Measurements from ENCODE around the gene SAMD8.

SAMD8 gene

DNA sequence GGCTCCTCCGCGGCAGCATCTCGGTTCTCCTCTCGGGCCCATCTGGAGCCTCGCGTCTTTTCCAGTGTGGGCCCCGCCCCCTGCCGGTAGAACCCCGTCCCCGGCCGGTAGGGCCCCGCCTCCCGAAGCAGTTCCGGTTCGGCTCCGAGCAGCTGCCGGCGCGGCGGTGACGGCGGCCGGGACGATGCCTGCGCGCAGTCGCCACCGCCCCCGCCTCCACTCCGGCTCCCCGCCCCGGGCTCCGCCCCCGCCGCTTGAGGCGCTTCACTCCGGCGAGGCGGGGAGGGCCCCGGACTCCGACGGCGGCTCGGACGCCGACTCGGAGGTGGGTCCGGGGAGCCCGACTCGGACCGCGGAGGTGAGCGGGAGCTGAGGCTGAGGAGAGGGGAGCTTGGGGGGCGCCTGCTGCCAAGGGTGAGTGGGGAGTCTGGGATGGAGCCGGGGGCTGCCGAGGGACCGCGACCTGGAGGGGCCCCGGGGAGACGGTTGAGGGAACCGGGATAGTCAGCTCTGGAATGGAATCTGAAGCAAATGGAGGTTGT, at the start of gene SAMD8:
Gene SAMD8, plus strand, starts transcription at position 292 of the 542 bp plus-strand sequence. CDS start 38,873 bp downstream, outside the sequence.
- DNase-seq, result peak; percentile 89 to 96 (median 92)

DNA sequence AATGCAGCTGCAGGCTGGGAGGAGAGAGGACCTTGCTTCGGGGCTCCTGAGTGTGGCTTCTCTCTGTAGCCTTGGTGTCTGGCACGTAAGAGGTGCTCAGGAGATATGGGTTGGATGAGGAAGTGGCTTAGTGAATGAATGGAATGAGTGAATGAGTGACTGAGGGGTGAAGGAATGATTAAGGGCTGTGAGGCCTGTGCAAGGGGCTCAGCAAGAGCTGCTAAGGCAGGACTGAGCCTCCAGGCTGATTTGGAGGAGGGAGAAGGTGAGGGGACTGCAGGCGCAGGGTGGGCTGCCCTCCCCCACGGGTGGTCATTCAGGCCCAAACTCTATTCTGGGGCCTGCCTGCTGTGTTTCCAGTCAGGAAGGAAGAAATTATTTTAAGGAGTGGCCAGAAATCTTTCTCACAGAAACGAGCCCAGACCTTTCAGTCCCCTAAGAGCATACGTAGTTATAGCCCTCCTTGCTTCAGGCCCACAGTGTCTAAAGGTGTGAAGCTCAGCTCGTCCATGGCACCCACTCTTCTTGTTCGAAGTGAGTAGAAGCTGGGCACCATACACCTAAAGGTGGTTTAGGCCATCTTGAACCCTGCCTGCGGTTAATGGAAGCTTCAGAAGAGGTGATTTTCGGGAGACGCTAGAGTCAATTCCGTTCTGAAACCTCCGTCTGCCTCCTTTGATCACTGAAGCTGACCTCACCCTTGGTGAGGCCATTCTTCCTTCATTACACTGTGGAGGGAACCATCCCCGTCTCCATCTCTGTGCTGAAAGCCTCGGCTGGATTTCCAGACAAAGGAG, 49.5 kb upstream of the SAMD8 start:
- DNase-seq, result no peak

DNA sequence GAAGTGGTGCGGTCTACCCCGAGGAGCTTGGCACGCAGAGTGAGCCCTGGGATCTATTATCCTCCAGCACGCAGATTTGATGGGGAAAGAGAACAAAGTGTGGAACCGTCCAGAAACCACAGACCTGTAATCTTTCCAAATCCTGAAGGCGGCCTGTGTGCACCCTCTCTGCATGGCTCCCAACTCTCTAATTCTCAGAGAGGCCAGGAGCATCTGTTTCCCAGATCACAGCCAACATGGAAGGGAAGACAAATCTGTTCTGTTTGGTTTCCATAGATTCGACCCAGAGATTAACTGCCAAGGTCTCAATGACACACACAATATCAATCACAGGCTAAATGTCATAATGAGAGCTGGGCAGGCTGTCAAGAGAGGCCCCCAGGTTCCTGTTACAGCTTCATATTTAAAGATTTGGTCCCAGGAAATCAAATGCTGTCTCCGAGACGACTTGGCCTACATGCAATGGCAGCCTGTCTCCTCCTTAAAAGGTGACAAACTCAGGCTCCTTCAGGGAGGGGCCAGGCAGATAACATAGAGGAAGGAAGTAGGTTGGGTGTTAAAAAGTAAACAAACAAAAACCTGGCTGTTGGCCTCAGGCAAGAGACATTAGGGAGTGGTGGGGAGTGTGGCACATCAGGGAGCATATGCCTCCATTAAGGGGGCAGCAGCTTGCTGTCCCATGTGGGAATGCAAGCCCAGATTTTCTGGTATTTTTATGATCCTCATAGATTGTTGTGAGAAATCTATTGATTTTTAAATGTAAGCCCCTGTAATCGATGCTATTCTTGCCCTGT, 48.8 kb upstream of the SAMD8 start:
- DNase-seq, result no peak

DNA sequence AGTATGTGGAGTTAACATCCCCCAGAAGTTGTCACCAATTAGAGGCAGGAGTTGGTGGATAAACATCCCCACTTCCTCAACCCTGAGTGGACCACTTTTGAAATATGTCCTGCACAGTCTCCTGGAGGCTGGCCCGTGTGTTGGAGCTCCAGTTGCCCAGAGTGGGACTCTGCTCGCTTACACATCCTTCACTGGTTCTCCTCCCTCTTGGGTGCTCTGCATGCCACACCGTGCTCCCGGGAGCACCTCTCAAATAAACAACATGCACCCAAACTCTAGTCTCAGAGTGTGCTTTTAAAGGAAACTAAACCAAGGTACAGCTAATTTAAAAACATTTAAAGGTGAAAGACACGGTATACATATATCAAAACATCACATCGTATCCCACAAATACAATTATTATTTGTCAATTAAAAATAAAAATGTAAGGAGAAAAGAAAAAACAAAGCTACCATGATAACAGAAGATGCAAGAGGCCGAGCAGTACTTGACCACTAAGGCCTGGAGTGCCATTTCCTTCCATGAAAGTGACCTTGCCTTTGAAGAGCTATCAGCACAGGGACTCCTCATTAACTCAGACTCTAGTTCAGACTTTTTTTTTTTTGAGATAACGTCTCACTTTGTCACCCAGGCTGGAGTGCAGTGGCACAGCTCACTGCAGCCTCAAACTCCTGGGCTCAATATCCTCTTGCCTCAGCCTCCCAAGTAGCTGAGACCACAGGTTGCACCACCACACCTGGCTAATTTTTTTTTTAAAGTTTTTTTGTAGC, 47.8 kb upstream of the SAMD8 start:
- DNase-seq, result no peak

DNA sequence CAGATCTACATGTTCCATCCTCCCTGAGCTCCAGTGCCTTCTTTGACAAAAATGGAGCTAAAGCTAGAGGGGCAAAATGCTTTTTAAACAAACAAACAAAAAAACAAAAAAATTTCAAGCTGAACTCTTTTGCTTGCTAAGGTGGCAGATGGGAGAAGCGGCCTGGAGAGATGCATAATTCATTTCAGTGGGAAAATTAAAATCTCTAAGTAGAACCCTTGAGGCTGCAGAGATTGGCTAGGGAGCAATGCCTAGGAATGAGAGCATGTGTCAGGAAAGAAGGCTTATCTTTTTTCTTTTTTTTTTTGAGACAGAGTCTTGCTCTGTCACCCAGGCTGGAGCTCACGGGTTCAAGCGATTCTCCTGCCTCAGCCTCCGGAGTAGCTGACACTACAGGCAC, 46.4 kb upstream of the SAMD8 start:
- no peak for DNase-seq

DNA sequence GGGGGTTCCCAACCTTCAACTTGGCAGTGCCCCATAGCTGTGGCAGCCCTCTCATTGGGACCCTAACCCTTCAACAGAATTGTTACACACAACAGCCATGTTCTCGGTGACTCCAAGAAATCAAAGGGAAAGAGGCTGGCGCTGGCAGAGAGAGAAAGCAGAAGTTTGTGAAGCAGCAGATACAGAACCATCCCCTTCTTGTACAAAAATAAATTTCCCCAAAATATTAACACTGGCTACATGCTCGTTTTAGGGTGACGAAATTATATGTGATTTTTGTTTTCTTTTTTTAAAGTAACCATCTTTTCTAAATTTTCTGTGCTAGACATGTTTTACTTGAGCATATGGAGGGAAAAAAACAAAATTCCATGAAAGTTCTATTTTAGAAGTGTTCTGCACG, 45.2 kb upstream of the SAMD8 start:
- no peak for DNase-seq

DNA sequence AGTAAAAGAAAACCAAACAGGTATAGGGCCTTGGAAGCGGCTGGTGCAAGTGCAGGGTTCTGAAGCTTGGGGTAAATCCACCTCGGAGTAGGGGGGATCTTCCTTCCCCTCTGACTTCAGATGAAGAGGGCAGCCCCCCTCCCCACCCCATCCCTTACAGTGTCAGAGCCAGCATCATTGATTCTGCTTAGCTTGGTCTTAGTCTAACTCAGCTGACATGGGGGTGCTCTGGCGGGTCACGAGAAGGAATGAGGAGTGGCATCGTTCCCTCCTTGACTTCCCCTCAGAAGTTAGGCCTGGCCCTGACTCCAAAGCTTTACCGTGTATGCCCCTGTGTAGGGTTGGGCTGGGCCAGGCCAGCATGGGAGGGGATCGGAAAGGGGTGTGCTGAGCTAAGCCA, 44.2 kb upstream of the SAMD8 start:
- no peak for DNase-seq

DNA sequence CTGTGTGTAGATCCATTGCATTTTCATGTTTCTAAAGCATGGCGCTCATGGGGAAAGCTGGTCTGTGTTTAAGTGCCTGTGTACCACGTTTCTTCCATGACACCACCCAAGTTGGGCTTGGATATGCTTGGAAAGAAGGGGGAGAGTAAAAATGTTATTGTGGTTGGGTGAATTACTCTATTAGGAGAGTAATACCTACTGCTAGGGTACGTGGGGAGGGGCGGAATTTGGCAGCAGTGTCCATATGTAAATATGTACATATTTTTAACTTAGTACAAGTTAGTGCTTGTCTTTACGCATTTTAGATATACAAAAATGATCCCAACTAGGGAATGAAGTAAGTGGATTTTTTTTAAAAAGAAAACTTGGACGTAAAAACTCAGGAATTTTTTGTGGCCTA, 42.9 kb upstream of the SAMD8 start:
- DNase-seq, result no peak

DNA sequence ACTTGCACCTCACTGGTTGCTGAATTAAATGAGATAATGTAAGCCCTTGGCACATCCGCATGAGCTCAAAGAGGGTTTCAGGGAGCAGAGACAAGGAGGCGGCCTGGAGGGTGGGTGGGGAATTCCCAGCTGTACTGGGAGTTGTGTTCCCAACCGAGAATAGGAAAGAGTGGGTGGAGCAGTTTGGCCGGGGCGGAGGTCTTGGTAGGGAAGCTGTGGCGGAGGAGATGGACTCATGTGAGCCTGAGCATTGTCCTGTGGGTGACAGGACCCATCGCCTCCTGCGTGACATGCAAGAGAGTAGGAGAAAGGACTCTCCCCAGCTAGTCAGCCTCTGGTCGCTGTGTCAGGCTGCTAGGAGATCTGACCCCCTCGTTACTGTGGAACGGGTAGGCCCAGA, 41.0 kb upstream of the SAMD8 start:
- DNase-seq, result no peak

DNA sequence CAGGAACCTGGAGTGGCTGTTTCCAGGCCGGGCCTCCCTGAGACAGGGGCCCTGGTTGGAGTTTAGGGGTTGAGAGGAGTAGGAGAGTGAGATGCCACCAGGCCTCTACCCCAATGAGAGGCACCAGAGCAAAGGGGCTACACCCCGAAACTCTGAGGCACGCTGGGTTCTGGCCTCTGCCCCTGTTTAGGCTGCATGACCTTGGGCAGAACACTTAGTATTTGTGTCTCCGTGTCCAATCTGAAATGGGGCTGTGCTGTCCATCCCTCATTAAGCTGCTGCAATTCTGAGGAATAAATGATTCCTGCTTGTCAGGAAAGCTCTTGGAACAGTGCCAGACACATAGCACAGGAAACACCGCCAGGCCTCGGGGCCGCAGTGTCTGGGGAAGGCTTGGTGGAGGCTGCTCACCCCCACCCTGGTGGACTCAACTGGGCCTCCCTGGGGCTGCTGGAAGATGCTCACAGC, 40.5 kb upstream of the SAMD8 start:
- DNase-seq, result no peak

DNA sequence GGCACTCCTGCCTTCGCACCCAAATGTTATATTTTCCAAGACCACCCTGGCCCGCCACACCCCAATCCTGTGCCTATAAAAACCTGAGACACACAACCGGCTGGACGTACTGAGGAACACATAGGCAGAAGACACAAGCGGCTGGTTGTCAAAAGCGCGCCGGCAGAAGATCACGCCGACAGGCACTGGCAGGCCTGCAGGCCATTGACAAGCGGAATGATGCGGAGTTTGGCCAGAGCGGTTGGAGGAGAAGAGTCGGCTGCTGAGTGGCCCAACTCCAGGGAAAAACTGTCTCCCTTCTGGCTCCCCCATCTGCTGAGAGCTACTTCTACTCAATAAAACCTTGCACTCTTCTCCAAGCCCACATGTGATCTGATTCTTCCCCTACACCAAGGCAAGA, 39.7 kb upstream of the SAMD8 start:
- DNase-seq, result no peak

DNA sequence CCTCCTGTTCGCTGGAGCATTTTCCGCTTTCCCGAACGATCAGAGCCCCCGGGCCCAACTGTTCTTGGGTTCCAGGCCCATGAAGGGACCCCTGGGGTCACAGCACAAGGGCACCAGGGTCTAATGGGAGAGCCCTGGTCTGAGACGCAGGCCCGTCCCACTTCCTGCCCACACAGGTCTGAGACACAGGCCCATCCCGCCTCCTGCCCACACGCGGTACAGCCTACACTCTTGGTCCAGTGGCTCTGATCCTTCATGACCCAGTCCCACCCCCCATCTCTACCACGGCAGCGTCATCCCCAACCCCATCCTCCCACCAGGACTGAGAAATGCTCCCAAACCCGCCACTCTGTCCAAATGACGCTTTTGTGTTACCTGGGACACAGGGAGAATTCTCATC, 38.7 kb upstream of the SAMD8 start:
- no peak for DNase-seq

DNA sequence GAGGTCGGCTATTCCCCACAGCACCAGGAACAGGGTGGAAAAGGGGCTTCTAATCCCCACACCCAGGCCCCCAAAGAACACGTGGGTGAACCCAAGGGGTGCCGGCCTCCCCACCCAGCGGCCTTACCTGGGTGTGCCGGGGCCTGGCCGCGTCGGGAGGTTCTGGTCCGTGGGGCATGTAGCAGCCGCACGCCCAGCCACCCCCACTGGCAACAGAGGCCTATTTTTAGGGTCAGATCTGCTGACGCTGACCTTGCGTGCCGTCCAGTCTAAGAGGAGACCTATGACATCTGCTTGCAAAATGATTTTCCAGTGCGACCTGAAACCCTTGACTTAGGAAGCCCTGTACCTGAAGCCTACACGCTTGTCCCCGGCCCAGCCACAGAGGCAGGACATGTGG, 38.0 kb upstream of the SAMD8 start:
- DNase-seq, result no peak

DNA sequence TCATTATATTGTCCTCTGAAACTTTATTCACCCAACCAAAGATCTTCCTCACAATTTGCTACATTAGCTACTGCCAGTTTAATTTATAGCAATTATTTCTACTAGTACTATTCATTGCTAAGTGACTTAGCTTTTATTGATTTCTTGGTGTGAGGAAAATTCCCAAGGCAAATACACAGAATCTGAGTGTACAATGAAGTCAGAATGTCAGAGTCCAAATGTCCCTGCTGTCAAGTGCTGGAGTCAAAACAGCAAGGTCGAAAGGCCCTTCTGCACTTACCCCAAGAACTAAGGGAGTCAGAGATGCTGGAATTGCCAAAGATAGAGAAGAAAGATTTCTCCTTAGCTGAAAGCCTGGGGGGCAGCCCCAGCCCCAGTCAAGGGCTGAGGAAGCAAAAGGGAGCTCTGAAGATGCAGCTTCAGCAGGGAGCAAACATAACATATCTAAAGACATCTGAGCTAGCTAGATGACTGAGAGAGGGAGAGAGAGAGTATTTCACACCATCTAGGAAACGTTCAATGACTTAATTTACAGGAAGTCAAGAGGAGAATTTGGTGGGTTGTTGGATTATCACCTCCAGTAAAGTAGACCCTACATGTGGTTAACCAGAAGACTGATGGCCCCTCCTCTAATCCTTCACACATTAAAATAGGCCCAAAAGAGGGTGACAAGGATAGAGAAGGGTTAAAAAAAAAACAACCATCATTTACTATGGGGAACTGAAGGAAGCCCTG, 36.6 kb upstream of the SAMD8 start:
- DNase-seq, result no peak

DNA sequence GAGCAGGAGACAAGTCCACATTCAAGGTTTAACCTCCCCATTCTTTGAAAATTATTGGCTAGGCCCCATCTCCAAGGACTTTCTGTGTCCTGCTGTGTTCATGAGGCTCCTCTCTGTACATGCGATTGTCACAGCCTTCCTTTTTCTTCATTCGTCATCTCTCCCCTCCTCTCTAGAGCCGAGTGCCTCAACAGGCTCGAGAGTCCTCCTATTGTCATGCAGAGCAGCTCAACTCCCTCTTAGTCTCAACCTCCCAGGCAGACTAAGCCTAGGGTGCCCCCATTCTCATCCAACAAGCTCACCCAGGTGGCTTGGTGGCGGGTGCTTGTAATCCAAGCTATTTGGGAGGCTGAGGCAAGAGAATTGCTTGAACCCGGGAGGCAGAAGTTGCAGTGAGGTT, 35.1 kb upstream of the SAMD8 start:
- DNase-seq, result no peak

DNA sequence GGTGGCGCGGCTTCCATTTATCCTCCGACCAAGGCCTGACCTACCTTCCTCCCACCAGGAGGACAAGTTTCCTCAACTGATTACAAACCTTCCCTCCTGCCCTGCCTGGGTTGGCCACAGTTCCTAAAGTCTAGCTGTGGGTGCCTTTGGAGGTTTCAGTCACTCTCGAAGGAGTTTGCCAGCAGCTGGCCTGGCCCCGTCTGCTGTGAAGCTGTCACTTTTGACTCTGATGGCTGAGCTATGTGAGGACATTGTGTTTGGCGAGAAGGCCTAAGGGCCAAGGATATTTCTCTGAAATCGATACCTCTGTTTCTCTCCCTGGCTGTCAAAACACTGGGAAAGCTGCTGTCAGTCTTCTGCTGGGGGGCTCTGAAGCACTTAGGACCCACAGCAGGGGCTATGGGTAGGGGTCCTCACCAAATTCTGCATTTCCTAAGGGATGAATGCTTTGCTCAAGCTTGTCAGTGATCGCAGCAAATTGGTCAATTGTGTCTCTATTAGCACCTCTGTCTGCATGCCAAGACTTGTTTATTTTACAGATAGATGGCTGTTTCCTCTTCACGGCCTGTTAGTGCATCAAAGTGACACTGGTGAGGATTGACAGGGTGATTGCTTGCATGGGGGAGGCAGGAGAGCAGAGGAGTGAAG, 31.9 kb upstream of the SAMD8 start:
- no peak for DNase-seq

DNA sequence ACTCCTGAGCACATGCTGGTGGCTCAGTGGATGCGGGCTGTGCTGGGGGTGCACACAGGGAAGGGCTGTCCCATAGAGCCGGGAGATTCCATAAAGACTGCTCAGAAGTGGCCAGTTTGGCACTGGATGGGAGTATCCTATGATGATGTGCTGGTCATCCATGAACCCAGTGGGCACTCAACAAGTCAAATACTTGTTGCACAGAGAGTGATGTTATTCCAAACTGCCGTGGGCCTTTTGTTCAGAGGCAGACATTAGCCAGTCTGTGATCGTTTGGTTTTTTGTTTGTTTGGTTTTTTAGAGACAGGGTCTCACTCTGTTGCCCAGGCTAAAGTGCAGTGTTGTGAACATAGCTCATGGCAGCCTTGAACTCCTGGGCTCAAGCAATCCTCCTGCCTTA, 30.9 kb upstream of the SAMD8 start:
- DNase-seq, result no peak

DNA sequence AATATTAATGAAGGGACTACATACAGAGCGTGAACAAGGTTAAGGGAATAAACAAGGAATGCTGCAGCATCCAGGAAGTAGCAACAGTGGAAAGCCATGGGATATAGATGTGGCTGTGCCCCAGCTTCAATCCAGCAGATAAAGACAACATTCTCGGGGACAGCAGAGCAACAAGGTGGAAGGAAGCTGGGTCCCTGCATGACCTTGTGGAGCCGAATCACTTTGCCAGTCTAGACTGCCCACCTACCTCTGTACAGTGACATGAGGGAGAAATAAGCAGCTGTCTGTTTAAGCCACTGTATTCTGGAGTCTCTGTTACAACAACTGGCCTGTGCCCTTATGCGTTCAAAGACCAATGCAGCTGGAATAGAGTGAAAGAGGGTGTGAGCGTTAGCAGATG, 30.1 kb upstream of the SAMD8 start:
- no peak for DNase-seq

DNA sequence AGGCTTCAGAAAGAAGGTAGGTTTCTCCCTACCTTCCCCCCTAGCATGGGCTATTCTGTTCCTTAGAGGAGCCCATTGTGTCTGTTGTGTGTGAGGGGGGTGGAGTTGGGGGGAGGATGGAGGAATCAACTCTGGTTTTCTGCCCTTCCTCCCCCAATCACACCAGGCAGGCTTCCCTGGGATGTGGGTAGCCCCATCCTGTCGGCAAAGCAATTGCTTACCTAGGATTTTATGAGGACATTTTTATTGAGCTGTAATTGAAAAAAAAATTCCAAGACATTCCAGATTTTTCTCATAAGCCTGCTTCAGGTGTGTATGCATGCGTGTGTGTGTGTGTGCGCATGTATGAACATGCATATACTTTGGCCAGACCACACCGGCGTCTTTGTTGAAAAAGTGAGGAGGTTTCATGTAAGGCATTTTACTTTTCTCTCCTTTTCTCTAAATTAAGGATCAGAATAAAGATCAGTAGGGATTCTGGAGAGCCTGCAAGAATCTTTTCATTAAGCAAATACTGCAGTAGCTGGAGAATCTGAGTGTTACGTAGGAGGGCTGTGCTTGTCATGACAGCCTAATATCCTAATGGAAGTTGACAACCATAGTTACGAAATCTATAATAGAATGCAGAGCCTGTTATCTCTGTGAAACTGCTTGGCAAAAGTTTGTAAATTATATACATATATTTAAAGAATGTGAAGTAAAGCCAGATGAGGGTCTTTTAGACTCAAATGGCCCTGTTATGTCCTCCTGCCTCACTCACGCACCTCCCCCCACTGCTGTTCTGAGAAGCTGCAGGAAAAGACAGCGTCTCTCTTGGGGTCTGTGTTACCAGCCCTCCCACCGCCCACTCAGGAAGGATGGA, 27.3 kb upstream of the SAMD8 start:
- no peak for DNase-seq

DNA sequence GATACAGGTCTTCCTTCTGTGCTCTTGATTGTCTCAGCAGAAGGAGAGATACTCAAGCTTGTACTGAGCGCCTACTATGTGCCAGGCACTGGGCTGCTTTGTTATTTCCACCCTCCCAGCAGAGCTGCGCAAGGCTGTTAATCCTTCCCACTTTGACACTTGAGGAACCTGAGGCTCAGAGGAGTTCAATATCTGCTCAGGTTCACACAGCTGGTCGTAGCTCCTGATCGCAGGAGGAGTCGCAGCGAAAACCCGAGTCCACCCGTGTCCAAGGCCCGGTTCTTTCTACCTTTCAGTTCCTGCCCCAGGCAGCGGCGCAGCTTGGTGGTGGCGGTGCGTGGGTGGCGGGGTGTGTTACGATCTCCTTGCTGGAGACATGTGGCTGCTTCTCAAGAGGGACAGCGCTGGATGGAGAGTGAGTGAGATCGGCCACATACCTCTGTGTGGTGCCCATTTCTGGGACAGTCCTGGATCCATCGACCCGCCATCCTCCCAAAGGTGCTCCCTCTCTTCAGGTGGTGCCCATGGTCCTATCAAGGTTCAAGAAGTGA, 26.5 kb upstream of the SAMD8 start:
- DNase-seq, result no peak

Data from stimulated activated naive CD4-positive, alpha-beta T cell (primary cell).